Natural killer cell (primary cell): ENCODE measurements around the gene TNFSF8. TPM values are rescaled to one million over a fixed set of nuclear protein-coding genes. Genes with fewer than 3 reads are reported as not detected.

Source experiments
- ATAC-seq, 3 donors: fragments of 150-1000 bp in 2 of 3; fragments of 200-7000 bp in 1 of 3; cut with Tn5 transposase; 1 replicate in 1 of 3; 2 replicates in 2 of 3; pipeline ENCODE4 v1.10.0; 2021; ENCODE audit warnings: mild to moderate bottlenecking in 2 of 3, moderate library complexity in 2 of 3
- DNase-seq, 2 donors: peaks; one replicate each; pipeline versions ENCODE4 v3.0.0 to v3.0.0-alpha.2; 2013 to 2021; ENCODE audit warnings: mixed read lengths in 1 of 2
- H3K27ac ChIP-seq: one replicate; pipeline ENCODE4 v1.5.1; 2013; ENCODE audit warnings: mild to moderate bottlenecking, low read length
- H3K27me3 ChIP-seq: one replicate; pipeline ENCODE4 v1.6.1; 2013; ENCODE audit warnings: low read length; ENCODE audit not compliant: control insufficient read depth, insufficient read depth
- H3K36me3 ChIP-seq: one replicate; pipeline ENCODE4 v1.6.1; 2013; ENCODE audit warnings: low read length; ENCODE audit not compliant: control insufficient read depth, insufficient read depth
- H3K4me1 ChIP-seq: one replicate; pipeline ENCODE4 v1.6.1; 2013; ENCODE audit warnings: low read length; ENCODE audit not compliant: control insufficient read depth, insufficient read depth
- H3K4me3 ChIP-seq: one replicate; pipeline ENCODE4 v1.5.1; 2013; ENCODE audit warnings: low read length
- H3K9me3 ChIP-seq: one replicate; pipeline ENCODE4 v1.6.1; 2013; ENCODE audit warnings: low read length; ENCODE audit not compliant: control insufficient read depth, insufficient read depth
- H3K27ac Mint-ChIP-seq, 2 donors: one replicate each; pipeline ENCODE4 v1.8.0; 2022; ENCODE audit warnings: mild to moderate bottlenecking in 2 of 2, mixed read lengths in 2 of 2, moderate library complexity in 1 of 2
- H3K27me3 Mint-ChIP-seq, 2 donors: one replicate each; pipeline ENCODE4 v1.8.0; 2022; ENCODE audit warnings: low read depth in 2 of 2, mixed read lengths in 2 of 2
- H3K36me3 Mint-ChIP-seq: one replicate; pipeline ENCODE4 v1.8.0; 2022; ENCODE audit warnings: mixed read lengths
- H3K4me1 Mint-ChIP-seq, 2 donors: one replicate each; pipeline ENCODE4 v1.8.0; 2022; ENCODE audit warnings: mixed read lengths in 2 of 2
- H3K4me3 Mint-ChIP-seq: one replicate; pipeline ENCODE4 v1.8.0; 2022; ENCODE audit warnings: mild to moderate bottlenecking, moderate library complexity, mixed read lengths
- H3K9me3 Mint-ChIP-seq, 2 donors: one replicate each; pipeline ENCODE4 v1.8.0; 2022; ENCODE audit warnings: mixed read lengths in 2 of 2
- CTCF ChIP-seq: fragments of 200-600 bp; IDR thresholded peaks from one replicate; pipeline ENCODE4 v1.8.0; 2022; ENCODE audit warnings: antibody characterized with exemption
- WGBS: methylation state at CpG from one replicate; pipeline ENCODE4 v1.1.7; 2013; ENCODE audit warnings: missing lambda C conversion rate; ENCODE audit not compliant: insufficient coverage; 5-methylcytosine and 5-hydroxymethylcytosine counted together
- intact Hi-C: fragments of 100-400 bp; cut with micrococcal nuclease; formaldehyde crosslinking; loops from one replicate; pipeline ENCODE4 v1.14.2; 2022
- total RNA-seq, 4 donors: library from RNA; stranded (reverse); fragments of 120-200 nt in 1 of 4; gene quantifications; one replicate each; pipeline versions ENCODE4 v1.2.3 to v1.2.4, GENCODE V29; 2013 to 2022

TNFSF8 gene
- total RNA-seq, 3 donors from 2014 or later (not counting 1 experiment from before 2014, with no cell fraction given): 4.2 to 6.0 (median 4.8) TPM

DNA sequence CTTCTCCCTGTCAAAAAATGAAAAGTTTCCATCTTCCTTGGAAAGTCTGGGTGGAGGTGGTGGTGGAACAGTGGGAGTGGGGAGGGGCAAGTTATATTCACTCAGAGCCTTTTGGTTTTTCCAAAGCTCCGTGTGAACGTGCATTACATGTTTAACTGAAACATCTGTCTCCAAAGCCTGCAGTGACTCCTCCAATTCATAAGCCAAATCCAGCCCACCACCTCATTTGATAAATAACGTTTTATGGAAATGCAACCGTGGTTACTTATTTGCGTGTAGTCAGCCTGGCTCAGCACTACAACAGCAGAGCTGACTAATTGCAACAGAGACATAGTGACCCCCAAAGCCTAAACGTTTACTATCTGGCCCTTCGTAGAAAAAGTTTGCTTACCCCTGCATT lies 13.9 kb downstream of the TNFSF8 start:
- 91% methylated on average over 6 of the region's 7 CpGs for WGBS
- Mint-ChIP-seq H3K9me3 (no peaks in the 10 kb centered on the region), H3K4me3 (no peak overlapping the region), H3K27me3 (no peaks in the 10 kb centered on the region), H3K36me3 (no peaks in the 10 kb centered on the region), H3K27ac (no peak overlapping the region), H3K4me1 (peaks cover 8 to 15% of the 10 kb centered on the region in 2 donors)
- Histone ChIP-seq H3K27me3 (no peaks in the 10 kb centered on the region), H3K27ac (no peak overlapping the region), H3K4me1 (peaks cover 6% of the 10 kb centered on the region), H3K4me3 (no peak overlapping the region), H3K9me3 (no peaks in the 10 kb centered on the region), H3K36me3 (no peaks in the 10 kb centered on the region)
- no peak for ATAC-seq
- TF ChIP-seq CTCF: no peak
- DNase-seq: no peak
- intact Hi-C loops: no loop called here

DNA sequence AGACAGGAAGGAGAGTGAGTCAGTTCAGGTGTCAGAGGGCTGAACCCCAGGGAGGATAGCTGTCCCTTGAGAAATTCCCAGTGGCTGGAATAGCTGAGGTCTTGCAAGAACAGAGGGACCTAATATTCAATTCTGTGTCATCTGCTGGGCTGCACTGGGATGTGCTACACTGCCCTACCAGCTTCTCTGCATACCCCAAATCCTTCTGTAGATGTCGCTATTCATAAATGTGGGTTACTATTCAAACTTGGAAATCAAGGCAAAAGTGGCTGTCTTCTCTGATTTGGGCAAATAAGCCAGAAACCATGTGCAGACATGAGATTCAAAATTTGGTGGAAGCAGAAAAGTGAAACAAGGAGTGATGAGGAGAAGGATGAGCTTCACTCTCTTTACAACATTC lies 16.3 kb downstream of the TNFSF8 start:
- TF ChIP-seq CTCF: no peak
- intact Hi-C loops: no loop called here
- Mint-ChIP-seq H3K4me1 (peaks cover 11 to 24% of the 10 kb centered on the region in 2 donors), H3K36me3 (no peaks in the 10 kb centered on the region), H3K9me3 (no peaks in the 10 kb centered on the region), H3K4me3 (no peak overlapping the region), H3K27ac (no peak overlapping the region), H3K27me3 (no peaks in the 10 kb centered on the region)
- DNase-seq (no peak), ATAC-seq (no peak)
- Histone ChIP-seq H3K4me1 (peaks cover 21% of the 10 kb centered on the region), H3K4me3 (no peak overlapping the region), H3K36me3 (no peaks in the 10 kb centered on the region), H3K27me3 (no peaks in the 10 kb centered on the region), H3K27ac (no peak overlapping the region), H3K9me3 (no peaks in the 10 kb centered on the region)
- WGBS: 88% methylated on average over 1 of the region's 1 CpG

DNA sequence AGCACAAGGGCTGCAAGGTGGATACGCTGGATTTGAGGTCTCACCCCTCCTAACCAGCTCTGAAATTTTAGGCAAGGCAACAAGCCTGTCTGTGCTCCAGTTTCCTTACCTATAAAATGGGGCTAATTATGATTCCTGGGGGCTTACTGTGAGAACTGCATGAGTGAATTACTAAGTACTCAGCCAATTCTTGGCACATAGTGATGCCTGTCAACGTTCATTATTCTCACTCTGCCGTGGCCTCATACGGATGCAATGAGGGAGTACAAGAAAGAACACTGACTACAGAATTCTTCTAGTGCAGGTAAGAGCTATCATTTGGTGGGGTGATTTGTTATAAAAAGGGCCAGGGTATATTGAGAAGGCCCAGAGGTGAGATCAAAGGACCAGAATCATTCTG lies 16.7 kb downstream of the TNFSF8 start:
- DNase-seq (no peak), ATAC-seq (no peak)
- Mint-ChIP-seq H3K9me3 (no peaks in the 10 kb centered on the region), H3K4me3 (no peak overlapping the region), H3K27me3 (no peaks in the 10 kb centered on the region), H3K27ac (no peak overlapping the region), H3K4me1 (peaks cover 16 to 29% of the 10 kb centered on the region in 2 donors), H3K36me3 (no peaks in the 10 kb centered on the region)
- no peak overlapping the region for H3K4me3 ChIP-seq
- intact Hi-C loops: no loop called here
- no peaks in the 10 kb centered on the region for H3K27me3 ChIP-seq
- 90% methylated on average over 4 of the region's 4 CpGs for WGBS
- H3K4me1 ChIP-seq: peaks cover 26% of the 10 kb centered on the region
- H3K36me3 ChIP-seq: no peaks in the 10 kb centered on the region
- H3K27ac ChIP-seq: no peak overlapping the region
- no peaks in the 10 kb centered on the region for H3K9me3 ChIP-seq
- no peak for TF ChIP-seq CTCF

GRCh38 chr9:114913217-114913616 lies 17.2 kb downstream of the TNFSF8 start:
- Mint-ChIP-seq H3K9me3 (no peaks in the 10 kb centered on the region), H3K27ac (no peak overlapping the region), H3K4me3 (no peak overlapping the region), H3K4me1 (peaks cover 20 to 34% of the 10 kb centered on the region in 2 donors), H3K27me3 (no peaks in the 10 kb centered on the region), H3K36me3 (no peaks in the 10 kb centered on the region)
- ATAC-seq: no peak
- H3K9me3 ChIP-seq: no peaks in the 10 kb centered on the region
- H3K27ac ChIP-seq: no peak overlapping the region
- H3K4me3 ChIP-seq: no peak overlapping the region
- H3K4me1 ChIP-seq: peaks cover 30% of the 10 kb centered on the region
- 84% methylated on average over 5 of the region's 5 CpGs for WGBS
- no peaks in the 10 kb centered on the region for H3K36me3 ChIP-seq
- H3K27me3 ChIP-seq: no peaks in the 10 kb centered on the region
- intact Hi-C loops: no loop called here
- no peak for TF ChIP-seq CTCF
- no peak for DNase-seq
